Measurements from ENCODE around the gene DGKH.

Gene DGKH

DNA sequence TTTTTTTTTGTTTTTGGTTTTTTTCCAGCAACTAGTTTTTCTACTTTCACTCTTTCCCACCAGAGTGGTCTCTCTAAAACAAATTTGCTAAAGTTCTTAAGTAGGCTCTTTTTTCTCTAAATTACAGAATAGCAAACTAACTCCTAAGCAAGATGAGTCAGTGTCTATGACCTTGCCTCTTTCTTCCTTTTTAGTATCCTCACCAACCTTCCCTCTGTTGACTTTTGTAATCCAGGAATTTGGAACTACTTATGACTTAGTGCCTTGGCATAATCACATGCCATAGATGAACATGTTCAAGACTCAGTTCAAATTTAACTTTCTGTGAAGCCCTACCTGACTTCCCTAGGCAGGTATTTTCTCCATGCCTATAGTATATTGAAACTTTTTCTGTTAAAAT is 191.2 kb downstream of the DGKH start:
- H3K9me3 ChIP-seq (ENCODE audit: severe bottlenecking), result no peaks in the 10 kb centered on the region
- H3K27ac ChIP-seq (ENCODE audit: poor library complexity, severe bottlenecking), result no peak overlapping the region
- ATAC-seq (ENCODE audit: low read depth), result peak; percentile 35; the same call in 1 of the 3 replicates
- peaks cover 14% of the 10 kb centered on the region for H3K36me3 ChIP-seq (ENCODE audit: low read depth)
- no peaks in the 10 kb centered on the region for H3K4me1 ChIP-seq (ENCODE audit: insufficient read depth, poor library complexity, severe bottlenecking)
- H3K4me3 ChIP-seq (ENCODE audit: severe bottlenecking), result no peak overlapping the region
- TF ChIP-seq, protein P1, sequence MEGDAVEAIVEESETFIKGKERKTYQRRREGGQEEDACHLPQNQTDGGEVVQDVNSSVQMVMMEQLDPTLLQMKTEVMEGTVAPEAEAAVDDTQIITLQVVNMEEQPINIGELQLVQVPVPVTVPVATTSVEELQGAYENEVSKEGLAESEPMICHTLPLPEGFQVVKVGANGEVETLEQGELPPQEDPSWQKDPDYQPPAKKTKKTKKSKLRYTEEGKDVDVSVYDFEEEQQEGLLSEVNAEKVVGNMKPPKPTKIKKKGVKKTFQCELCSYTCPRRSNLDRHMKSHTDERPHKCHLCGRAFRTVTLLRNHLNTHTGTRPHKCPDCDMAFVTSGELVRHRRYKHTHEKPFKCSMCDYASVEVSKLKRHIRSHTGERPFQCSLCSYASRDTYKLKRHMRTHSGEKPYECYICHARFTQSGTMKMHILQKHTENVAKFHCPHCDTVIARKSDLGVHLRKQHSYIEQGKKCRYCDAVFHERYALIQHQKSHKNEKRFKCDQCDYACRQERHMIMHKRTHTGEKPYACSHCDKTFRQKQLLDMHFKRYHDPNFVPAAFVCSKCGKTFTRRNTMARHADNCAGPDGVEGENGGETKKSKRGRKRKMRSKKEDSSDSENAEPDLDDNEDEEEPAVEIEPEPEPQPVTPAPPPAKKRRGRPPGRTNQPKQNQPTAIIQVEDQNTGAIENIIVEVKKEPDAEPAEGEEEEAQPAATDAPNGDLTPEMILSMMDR (IDR thresholded peaks at IDR 0.05; ENCODE audit: poor library complexity, severe bottlenecking), result no peak
- no peak for DNase-seq (ENCODE audit: low spot score)
- no peaks in the 10 kb centered on the region for H3K27me3 ChIP-seq (ENCODE audit: insufficient read depth, poor library complexity, severe bottlenecking)

DNA sequence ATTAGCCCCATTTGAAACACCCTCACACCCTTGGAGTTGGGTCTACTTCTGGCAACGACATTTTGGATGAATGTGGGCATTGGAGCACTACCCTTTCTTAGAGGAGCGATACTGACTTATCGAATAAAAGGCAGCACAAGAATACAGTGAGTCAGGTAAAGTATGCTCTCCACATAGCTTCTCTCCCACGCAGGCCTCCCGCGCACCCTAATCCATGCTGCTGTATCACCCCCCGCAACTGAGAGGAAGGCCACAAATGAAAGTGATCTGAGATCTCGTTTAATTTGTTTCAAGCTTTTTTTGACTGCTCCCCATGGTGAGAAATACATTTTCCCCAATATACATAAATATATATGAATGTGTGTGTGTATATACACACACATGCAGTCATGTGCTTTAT is 198.1 kb downstream of the DGKH start:
- Histone ChIP-seq H3K4me1 (ENCODE audit: insufficient read depth, poor library complexity, severe bottlenecking) (no peaks in the 10 kb centered on the region), H3K9me3 (ENCODE audit: severe bottlenecking) (no peaks in the 10 kb centered on the region), H3K27me3 (ENCODE audit: insufficient read depth, poor library complexity, severe bottlenecking) (no peaks in the 10 kb centered on the region), H3K4me3 (ENCODE audit: severe bottlenecking) (no peak overlapping the region), H3K36me3 (ENCODE audit: low read depth) (peaks cover 10% of the 10 kb centered on the region; the same call in 1 of the 2 replicates), H3K27ac (ENCODE audit: poor library complexity, severe bottlenecking) (no peak overlapping the region)
- no peak for ATAC-seq (ENCODE audit: low read depth)
- TF ChIP-seq, protein P1 (IDR thresholded peaks at IDR 0.05; ENCODE audit: poor library complexity, severe bottlenecking), result no peak
- no peak for DNase-seq (ENCODE audit: low spot score)

DNA sequence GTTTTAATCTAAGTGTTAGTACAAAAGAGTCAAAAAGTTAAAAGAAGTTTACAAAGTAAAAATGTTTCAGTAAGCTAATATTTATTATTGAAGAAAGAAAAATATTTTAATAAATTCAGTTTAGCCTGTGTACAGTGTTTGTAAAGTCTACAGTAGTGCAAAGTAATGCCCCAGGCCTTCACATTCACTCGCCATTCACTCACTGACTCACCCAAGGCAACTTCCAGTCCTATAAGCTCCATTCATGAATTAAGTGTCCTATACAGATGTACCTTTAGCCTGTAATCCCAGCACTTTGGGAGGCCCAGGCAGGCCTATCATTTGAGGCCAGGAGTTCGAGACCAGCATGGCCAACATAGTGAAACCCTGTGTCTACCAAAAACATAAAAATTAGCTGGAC is 199.4 kb downstream of the DGKH start:
- DNase-seq (ENCODE audit: low spot score) (no peak), ATAC-seq (ENCODE audit: low read depth) (peak; percentile 68; the same call in 2 of the 3 replicates)
- Histone ChIP-seq H3K9me3 (ENCODE audit: severe bottlenecking) (no peaks in the 10 kb centered on the region), H3K36me3 (ENCODE audit: low read depth) (peaks cover under 1% of the 10 kb centered on the region; the same call in 1 of the 2 replicates), H3K4me1 (ENCODE audit: insufficient read depth, poor library complexity, severe bottlenecking) (no peaks in the 10 kb centered on the region), H3K27ac (ENCODE audit: poor library complexity, severe bottlenecking) (no peak overlapping the region), H3K27me3 (ENCODE audit: insufficient read depth, poor library complexity, severe bottlenecking) (no peaks in the 10 kb centered on the region), H3K4me3 (ENCODE audit: severe bottlenecking) (no peak overlapping the region)
- TF ChIP-seq, protein P1 (IDR thresholded peaks at IDR 0.05; ENCODE audit: poor library complexity, severe bottlenecking), result no peak

DNA sequence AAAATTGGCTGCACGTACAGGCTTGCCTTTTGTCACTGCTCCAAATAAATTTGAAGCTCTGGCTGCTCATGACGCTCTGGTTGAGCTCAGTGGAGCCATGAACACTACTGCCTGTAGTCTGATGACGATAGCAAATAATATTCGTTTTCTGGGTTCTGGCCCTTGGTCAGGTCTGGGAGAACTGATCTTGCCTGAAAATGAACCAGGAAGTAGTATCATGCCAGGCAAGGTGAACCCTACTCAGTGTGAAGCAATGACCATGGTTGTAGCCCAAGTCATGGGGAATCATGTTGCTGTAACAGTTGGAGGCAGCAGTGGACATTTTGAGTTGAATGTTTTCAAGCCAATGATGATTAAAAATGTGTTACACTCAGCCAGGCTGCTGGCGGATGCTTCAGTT is 207.4 kb downstream of the DGKH start:
- no peaks in the 10 kb centered on the region for H3K36me3 ChIP-seq (ENCODE audit: low read depth)
- H3K9me3 ChIP-seq (ENCODE audit: severe bottlenecking), result no peaks in the 10 kb centered on the region
- no peak overlapping the region for H3K27ac ChIP-seq (ENCODE audit: poor library complexity, severe bottlenecking)
- no peaks in the 10 kb centered on the region for H3K4me1 ChIP-seq (ENCODE audit: insufficient read depth, poor library complexity, severe bottlenecking)
- TF ChIP-seq, protein P1 (IDR thresholded peaks at IDR 0.05; ENCODE audit: poor library complexity, severe bottlenecking), result no peak
- ATAC-seq (ENCODE audit: low read depth) (no peak), DNase-seq (ENCODE audit: low spot score) (no peak)
- no peaks in the 10 kb centered on the region for H3K27me3 ChIP-seq (ENCODE audit: insufficient read depth, poor library complexity, severe bottlenecking)
- no peak overlapping the region for H3K4me3 ChIP-seq (ENCODE audit: severe bottlenecking)

DNA sequence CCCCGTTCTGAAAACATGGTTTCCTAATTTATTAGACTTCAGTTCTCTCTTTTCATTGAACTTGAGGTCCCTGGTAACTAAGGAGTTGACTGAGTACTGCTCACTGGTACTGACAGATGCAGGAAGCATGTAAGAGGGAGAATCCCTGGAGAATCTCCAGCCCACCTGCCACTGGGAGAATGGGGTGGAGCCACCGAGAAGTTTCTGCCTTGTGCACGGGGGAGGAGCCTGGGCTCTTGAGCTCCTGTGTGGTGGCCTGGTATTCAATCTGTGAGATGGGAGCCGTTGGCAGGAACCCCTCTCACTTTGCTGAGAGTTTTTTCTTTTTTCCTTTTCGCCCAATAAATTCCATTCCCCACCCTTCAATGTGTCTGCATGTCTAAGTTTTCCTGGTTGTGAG is 210.3 kb downstream of the DGKH start:
- ATAC-seq (ENCODE audit: low read depth), result no peak
- no peaks in the 10 kb centered on the region for H3K9me3 ChIP-seq (ENCODE audit: severe bottlenecking)
- H3K36me3 ChIP-seq (ENCODE audit: low read depth), result no peaks in the 10 kb centered on the region
- H3K27me3 ChIP-seq (ENCODE audit: insufficient read depth, poor library complexity, severe bottlenecking), result no peaks in the 10 kb centered on the region
- no peak overlapping the region for H3K4me3 ChIP-seq (ENCODE audit: severe bottlenecking)
- H3K27ac ChIP-seq (ENCODE audit: poor library complexity, severe bottlenecking), result no peak overlapping the region
- no peak for DNase-seq (ENCODE audit: low spot score)
- H3K4me1 ChIP-seq (ENCODE audit: insufficient read depth, poor library complexity, severe bottlenecking), result no peaks in the 10 kb centered on the region
- TF ChIP-seq, protein P1 (IDR thresholded peaks at IDR 0.05; ENCODE audit: poor library complexity, severe bottlenecking), result no peak

Data from RWPE2 (cell line).